Transverse colon (tissue), 4 donors: ENCODE data around the gene PGD. TPM values are rescaled to one million over a fixed set of nuclear protein-coding genes. Genes with fewer than 3 reads are reported as not detected.
"Not testable (repeated sequence)": the region's sequence is repeated elsewhere in the genome, so short reads cannot be mapped to it uniquely, and the experiment has no call there.

Experiments
- DNase-seq: peaks from one replicate; pipeline ENCODE4 v3.0.0-alpha.2; 2019
- H3K27ac ChIP-seq, 4 donors: fragments of 200-600 bp; sonication (generic); 2 replicates each; pipeline ENCODE4 v1.5.1; 2016 to 2018; ENCODE audit warnings: inconsistent platforms in 4 of 4
- H3K27me3 ChIP-seq: fragments of 200-600 bp; sonication (generic); 2 replicates; pipeline ENCODE4 v1.5.1; 2017; ENCODE audit warnings: inconsistent platforms
- H3K36me3 ChIP-seq, 4 donors: fragments of 200-600 bp; sonication (generic); 2 replicates each; pipeline ENCODE4 v1.5.1; 2017 to 2019; ENCODE audit warnings: inconsistent platforms in 4 of 4
- H3K4me1 ChIP-seq, 4 donors: fragments of 200-600 bp; sonication (generic); 2 replicates each; pipeline ENCODE4 v1.5.1; 2017 to 2020; ENCODE audit warnings: inconsistent platforms in 4 of 4
- H3K4me3 ChIP-seq, 4 donors: fragments of 200-600 bp; sonication (generic); 1 replicate in 1 of 4; 2 replicates in 3 of 4; pipeline versions ENCODE4 v1.5.1 to v1.6.1; 2017 to 2019; ENCODE audit warnings: inconsistent platforms in 4 of 4
- H3K9me3 ChIP-seq, 2 donors: fragments of 200-600 bp; sonication (generic); 2 replicates each; pipeline ENCODE4 v1.5.1; 2017 to 2019; ENCODE audit warnings: inconsistent platforms in 2 of 2
- CTCF ChIP-seq, 5 experiments: fragments of 200-600 bp in 3 of 5; fragments of 450-650 bp in 2 of 5; sonication (generic) in 3 of 5; IDR thresholded peaks; 1 replicate in 2 of 5; 2 replicates in 3 of 5; pipeline ENCODE4 v1.5.1; 2016 to 2017; ENCODE audit warnings: antibody characterized with exemption in 5 of 5, inconsistent platforms in 3 of 5, mild to moderate bottlenecking in 2 of 5, moderate library complexity in 1 of 5
- EP300 ChIP-seq: sonication (generic); formaldehyde crosslinking; IDR thresholded peaks from one replicate; pipeline ENCODE4 v1.6.1; 2017; ENCODE audit warnings: antibody characterized with exemption, low read depth
- POLR2A ChIP-seq: fragments of 450-650 bp; IDR thresholded peaks from one replicate; pipeline ENCODE4 v1.6.1; 2016; ENCODE audit warnings: antibody characterized with exemption, mild to moderate bottlenecking, moderate library complexity
- POLR2AphosphoS5 ChIP-seq, 3 donors: sonication (generic); formaldehyde crosslinking; IDR thresholded peaks; one replicate each; pipeline ENCODE4 v1.6.1; 2016; ENCODE audit warnings: antibody characterized with exemption in 3 of 3
- WGBS, 2 donors: methylation state at CpG; one replicate each; pipeline ENCODE4 v1.1.5; 2018; ENCODE audit warnings: low coverage in 1 of 2; 5-methylcytosine and 5-hydroxymethylcytosine counted together
- in situ Hi-C, 4 donors: fragments of 200-750 bp; cut with MboI; loops; one replicate each; pipeline versions ENCODE4 v1.15.0 to v1.15.1; 2017; ENCODE audit warnings: low sequenced_read_pairs in 3 of 4, low pct_ligation_motif_present in 1 of 4, low pct_unique_long_range_greater_than_20kb in 1 of 4
- intact Hi-C: fragments of 100-400 bp; cut with DNase I; formaldehyde crosslinking; loops from one replicate; pipeline ENCODE4 v1.15.1; 2023; ENCODE audit warnings: low total_unique reads
- total RNA-seq, 4 donors: library from RNA; depleted of rRNA; stranded (reverse); fragments of >200 nt; gene quantifications; one replicate each; pipeline ENCODE4 v1.1.0, GENCODE V29; 2016

PGD gene
- total RNA-seq, 4 donors from 2014 or later = 15.7 to 73.0 (median 66.1) TPM

- in situ Hi-C loops = loop anchor here in 1 of 4 donors (10.0 kb wide), 1 partner anchor 47 kb away; no protein-coding TSS in a partner anchor
- DNase-seq = peak; percentile 67
- not testable (repeated sequence) for H3K4me3 ChIP-seq, H3K9me3 ChIP-seq, H3K27me3 ChIP-seq, H3K4me1 ChIP-seq
- Histone ChIP-seq H3K27ac (peak overlapping the region in 3 of 4 donors; percentile 44 to 68 (median 57)), H3K36me3 (peaks cover 0 to 21% (median 8%) of the 10 kb centered on the region in 4 donors)
- 46 to 78% methylated on average over 3 to 14 of the region's 14 CpGs for WGBS, 2 donors
- intact Hi-C loops = loop anchor here (5.0 kb wide), 1 partner anchor 50 kb away; no protein-coding TSS in a partner anchor
- peak; percentile 61 to 90 (median 74) for TF ChIP-seq CTCF (IDR thresholded peaks at IDR 0.05)
Observed at GRCh38 chr1:10377365-10378029, 21.4 kb upstream of the PGD start.

GRCh38 chr1:10378081-10378841 lies 20.6 kb upstream of the PGD start:
- Histone ChIP-seq H3K27ac (peak overlapping the region in 2 of 4 donors; percentile 44 to 68), H3K9me3 (no peaks in the 10 kb centered on the region), H3K4me3 (no peak overlapping the region), H3K36me3 (peaks cover 0 to 21% (median 8%) of the 10 kb centered on the region in 4 donors), H3K27me3 (no peaks in the 10 kb centered on the region), H3K4me1 (no peaks in the 10 kb centered on the region)
- intact Hi-C loops (loop anchor here (5.0 kb wide), 1 partner anchor 49 kb away; no protein-coding TSS in a partner anchor), in situ Hi-C loops (loop anchor here in 1 of 4 donors (10.0 kb wide), 1 partner anchor 47 kb away; no protein-coding TSS in a partner anchor)
- no peak for TF ChIP-seq CTCF (IDR thresholded peaks at IDR 0.05)
- TF ChIP-seq POLR2AphosphoS5 (IDR thresholded peaks at IDR 0.05) = no peak
- TF ChIP-seq POLR2A = no peak
- no peak for TF ChIP-seq EP300
- no peak for DNase-seq
- WGBS, 2 donors = 89 to 98% methylated on average over 5 to 15 of the region's 15 CpGs

DNA sequence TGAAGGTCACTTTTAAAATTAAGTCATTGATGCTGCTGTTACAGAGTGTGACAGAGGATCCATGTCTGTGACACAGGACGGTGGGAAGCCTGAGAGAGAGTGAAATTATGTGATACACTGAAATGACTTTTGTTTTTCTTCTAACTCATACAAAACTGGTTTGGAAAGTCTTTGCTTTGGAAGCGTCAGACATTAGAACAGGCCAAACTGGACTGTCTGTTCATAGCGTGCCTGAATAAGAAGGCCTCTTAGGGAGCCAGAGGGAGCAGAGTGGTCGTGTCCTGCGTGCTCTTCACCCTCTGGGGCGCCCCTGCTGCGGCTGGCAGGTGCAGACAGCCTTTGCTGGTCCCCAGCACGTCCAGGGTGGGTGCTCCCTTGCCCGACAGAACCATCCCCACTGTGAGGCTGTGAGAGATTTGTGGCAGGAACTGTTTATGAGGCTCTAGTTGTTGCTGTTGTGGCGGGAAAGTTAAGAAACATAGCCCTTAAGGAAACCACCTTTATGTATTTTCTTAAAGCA lies 19.7 kb upstream of the PGD start:
- WGBS, 2 donors = 90 to 94% methylated on average over 6 to 10 of the region's 10 CpGs
- Histone ChIP-seq H3K27ac (no peak overlapping the region), H3K4me1 (no peaks in the 10 kb centered on the region), H3K27me3 (no peaks in the 10 kb centered on the region), H3K4me3 (no peak overlapping the region), H3K36me3 (peaks cover 0 to 21% (median 6%) of the 10 kb centered on the region in 4 donors), H3K9me3 (no peaks in the 10 kb centered on the region)
- TF ChIP-seq CTCF (IDR thresholded peaks at IDR 0.05) (no peak), POLR2AphosphoS5 (IDR thresholded peaks at IDR 0.05) (no peak), EP300 (no peak), POLR2A (no peak)
- no peak for DNase-seq
- in situ Hi-C loops (loop anchor here in 1 of 4 donors (10.0 kb wide), 1 partner anchor 46 kb away; no protein-coding TSS in a partner anchor), intact Hi-C loops (loop anchor here (5.0 kb wide), 1 partner anchor 48 kb away; no protein-coding TSS in a partner anchor)

GRCh38 chr1:10379676-10380075 lies 19.2 kb upstream of the PGD start:
- no peaks in the 10 kb centered on the region for H3K27me3 ChIP-seq
- H3K9me3 ChIP-seq = no peaks in the 10 kb centered on the region
- DNase-seq = no peak
- WGBS, 2 donors = 95 to 100% methylated on average over 1 to 6 of the region's 6 CpGs
- H3K27ac ChIP-seq = no peak overlapping the region
- TF ChIP-seq EP300 (no peak), POLR2A (no peak), CTCF (IDR thresholded peaks at IDR 0.05) (no peak), POLR2AphosphoS5 (IDR thresholded peaks at IDR 0.05) (no peak)
- H3K36me3 ChIP-seq = peaks cover 0 to 21% (median 4%) of the 10 kb centered on the region in 4 donors
- in situ Hi-C loops = loop anchor here in 1 of 4 donors (10.0 kb wide), 1 partner anchor 45 kb away; no protein-coding TSS in a partner anchor
- H3K4me1 ChIP-seq = no peaks in the 10 kb centered on the region
- intact Hi-C loops = loop anchor here (5.0 kb wide), 1 partner anchor 48 kb away; no protein-coding TSS in a partner anchor
- H3K4me3 ChIP-seq = no peak overlapping the region
